Keratinocyte (primary cell): ENCODE measurements around the gene RFC4. TPM values are rescaled to one million over a fixed set of nuclear protein-coding genes. Genes with fewer than 3 reads are reported as not detected.

Experiments used
- DNase-seq: peaks from one replicate; pipeline ENCODE4 v3.0.0-alpha.2; 2011; ENCODE audit warnings: low read depth, missing footprints, low spot score
- FAIRE-seq: peaks from 2 replicates; lab custom pipeline; 2011; peaks lifted over from hg19 to GRCh38; lab: Jason Lieb, UNC
- H2AFZ ChIP-seq: 2 replicates; pipeline ENCODE4 v1.6.0; 2012; ENCODE audit warnings: low read length, control low read depth, inconsistent platforms; ENCODE audit not compliant: control insufficient read depth
- H3K27ac ChIP-seq: 2 replicates; pipeline ENCODE4 v1.5.1; 2011; ENCODE audit warnings: low read length; ENCODE audit not compliant: control insufficient read depth, insufficient read depth
- H3K27me3 ChIP-seq: 3 replicates; pipeline ENCODE4 v1.6.0; 2011; ENCODE audit warnings: low read length; ENCODE audit not compliant: control insufficient read depth, insufficient read depth; ENCODE audit errors: extremely low read depth
- H3K36me3 ChIP-seq, 2 experiments: 2 replicates in 1 of 2; 3 replicates in 1 of 2; pipeline ENCODE4 v1.5.1; 2011; ENCODE audit warnings: low read length in 2 of 2, mild to moderate bottlenecking in 1 of 2; ENCODE audit not compliant: control insufficient read depth in 2 of 2, insufficient read depth in 2 of 2; ENCODE audit errors: extremely low read depth in 1 of 2
- H3K4me1 ChIP-seq: 3 replicates; pipeline ENCODE4 v1.5.1; 2011; ENCODE audit warnings: low read length; ENCODE audit not compliant: control insufficient read depth, insufficient read depth; ENCODE audit errors: extremely low read depth
- H3K4me2 ChIP-seq: 3 replicates; pipeline ENCODE4 v1.6.0; 2011; ENCODE audit warnings: low read depth, low read length; ENCODE audit not compliant: control insufficient read depth, insufficient read depth; ENCODE audit errors: extremely low read depth
- H3K4me3 ChIP-seq, 3 experiments: fragments of 200-600 bp in 1 of 3; sonication (generic) in 1 of 3; 2 replicates in 2 of 3; 3 replicates in 1 of 3; pipeline ENCODE4 v1.5.1; 2011 to 2016; ENCODE audit warnings: low read length in 3 of 3, mild to moderate bottlenecking in 3 of 3, control low read depth in 2 of 3, inconsistent platforms in 1 of 3, low read depth in 1 of 3, mixed read lengths in 1 of 3, mixed run types in 1 of 3, moderate library complexity in 1 of 3; ENCODE audit not compliant: control insufficient read depth in 2 of 3, insufficient read depth in 2 of 3; ENCODE audit errors: extremely low read depth in 1 of 3
- H3K79me2 ChIP-seq: 2 replicates; pipeline ENCODE4 v1.6.0; 2012; ENCODE audit warnings: low read length; ENCODE audit not compliant: control insufficient read depth, insufficient read depth
- H3K9ac ChIP-seq: 3 replicates; pipeline ENCODE4 v1.6.0; 2011; ENCODE audit warnings: low read length; ENCODE audit not compliant: control insufficient read depth, insufficient read depth; ENCODE audit errors: extremely low read depth
- H3K9me1 ChIP-seq: 3 replicates; pipeline ENCODE4 v1.6.0; 2011; ENCODE audit warnings: low read length; ENCODE audit not compliant: control insufficient read depth, insufficient read depth; ENCODE audit errors: extremely low read depth
- H3K9me3 ChIP-seq: 2 replicates; pipeline ENCODE4 v1.5.1; 2012; ENCODE audit warnings: low read depth, low read length; ENCODE audit not compliant: control insufficient read depth
- H4K20me1 ChIP-seq: 3 replicates; pipeline ENCODE4 v1.6.0; 2011; ENCODE audit warnings: low read length; ENCODE audit not compliant: control insufficient read depth, insufficient read depth; ENCODE audit errors: extremely low read depth
- CTCF ChIP-seq, 3 experiments: IDR thresholded peaks in 1 of 3; conservative IDR thresholded peaks in 1 of 3; optimal IDR thresholded peaks in 1 of 3; 2 replicates in 2 of 3; 3 replicates in 1 of 3; pipeline versions ENCODE3 to v1.5.1; 2011; ENCODE audit warnings: low read length in 3 of 3, mild to moderate bottlenecking in 3 of 3, moderate library complexity in 2 of 3, control low read depth in 1 of 3, inconsistent platforms in 1 of 3; ENCODE audit not compliant: insufficient read depth in 2 of 3; ENCODE audit errors: extremely low read depth in 1 of 3
- EZH2 ChIP-seq: IDR thresholded peaks from one replicate; pipeline ENCODE4 v1.6.1; 2012; ENCODE audit warnings: inconsistent platforms, mild to moderate bottlenecking, low read length, moderate library complexity
- dilution Hi-C: fragments of 300-500 bp; cut with MboI; formaldehyde crosslinking; loops from one replicate; pipeline ENCODE4 v1.7.0; 2020; ENCODE audit warnings: low sequenced_read_pairs; ENCODE audit not compliant: extremely low pct_ligation_motif_present
- polyA plus RNA-seq, 5 experiments: library from polyadenylated mRNA; depleted of rRNA in 3 of 5; stranded (reverse) in 3 of 5; stranded (forward) in 1 of 5; unstranded in 1 of 5; fragments of >200 nt; gene quantifications; 1 replicate in 1 of 5; 2 replicates in 3 of 5; 3 replicates in 1 of 5; pipeline versions ENCODE4 v1.2.1 to v1.2.3, GENCODE V29; 2011 to 2012; ENCODE audit warnings: missing spikeins in 2 of 5, low read depth in 1 of 5, low replicate concordance in 1 of 5

Gene RFC4
- polyA plus RNA-seq, 1 donor (not counting 4 experiments of a cell fraction or from before 2014, with no cell fraction given): 22.8 TPM

GRCh38 chr3:186750316-186750715 lies 56.0 kb downstream of the RFC4 start:
- FAIRE-seq: no peak
- H2AFZ ChIP-seq: no peak overlapping the region
- H3K9me3 ChIP-seq: no peaks in the 10 kb centered on the region
- H3K4me2 ChIP-seq: no peak overlapping the region
- no peak overlapping the region for H3K9ac ChIP-seq
- dilution Hi-C loops: no loop called here
- TF ChIP-seq CTCF (optimal IDR thresholded peaks at IDR 0.05 in 1 of 3, IDR thresholded peaks at IDR 0.05 in 1 of 3, conservative IDR thresholded peaks at IDR 0.05 in 1 of 3; ENCODE audit: extremely low read depth in 1 of 3, insufficient read depth in 2 of 3, low read length in 3 of 3) (no peak), EZH2 (no peak)
- H3K27me3 ChIP-seq: no peaks in the 10 kb centered on the region
- no peaks in the 10 kb centered on the region for H3K79me2 ChIP-seq
- no peak overlapping the region for H3K4me3 ChIP-seq
- H3K36me3 ChIP-seq: no peaks in the 10 kb centered on the region
- H3K9me1 ChIP-seq: no peaks in the 10 kb centered on the region
- H3K4me1 ChIP-seq: peaks cover 30% of the 10 kb centered on the region
- no peak overlapping the region for H3K27ac ChIP-seq
- no peak for DNase-seq
- H4K20me1 ChIP-seq: no peaks in the 10 kb centered on the region

GRCh38 chr3:186746008-186746407 lies 60.3 kb downstream of the RFC4 start:
- Histone ChIP-seq H3K9me3 (no peaks in the 10 kb centered on the region), H3K79me2 (no peaks in the 10 kb centered on the region), H3K4me2 (peak overlapping the region; percentile 57), H3K27me3 (no peaks in the 10 kb centered on the region), H3K4me1 (peaks cover 7% of the 10 kb centered on the region), H3K27ac (peak overlapping the region; percentile 62), H4K20me1 (no peaks in the 10 kb centered on the region), H3K9ac (peak overlapping the region; percentile 43), H3K9me1 (no peaks in the 10 kb centered on the region), H3K36me3 (no peaks in the 10 kb centered on the region), H2AFZ (peak overlapping the region; percentile 73), H3K4me3 (no peak overlapping the region)
- dilution Hi-C loops: no loop called here
- DNase-seq: no peak
- no peak for TF ChIP-seq EZH2
- no peak for TF ChIP-seq CTCF (optimal IDR thresholded peaks at IDR 0.05 in 1 of 3, IDR thresholded peaks at IDR 0.05 in 1 of 3, conservative IDR thresholded peaks at IDR 0.05 in 1 of 3; ENCODE audit: extremely low read depth in 1 of 3, insufficient read depth in 2 of 3, low read length in 3 of 3)
- FAIRE-seq: peak; percentile 87
